NB4 (cell line): ENCODE results near the gene DDX47.

ENCODE experiments used
- DNase-seq: peaks from one replicate; pipeline ENCODE4 v3.0.0; 2010; ENCODE audit warnings: low read depth
- H3K4me3 ChIP-seq: one replicate; pipeline ENCODE4 v1.5.1; 2011; ENCODE audit warnings: mild to moderate bottlenecking, low read depth, low read length, moderate library complexity
- MAX ChIP-seq: IDR thresholded peaks from 2 replicates; pipeline ENCODE4 v1.6.1; 2011; ENCODE audit warnings: low read depth, low read length
- MYC ChIP-seq: IDR thresholded peaks from 2 replicates; pipeline ENCODE4 v1.6.1; 2011; ENCODE audit warnings: low read depth, low read length
- POLR2A ChIP-seq: IDR thresholded peaks from 2 replicates; pipeline ENCODE4 v1.6.1; 2011; ENCODE audit warnings: mild to moderate bottlenecking; ENCODE audit not compliant: insufficient read length; ENCODE audit errors: extremely low read depth
- TF ChIP-seq, protein P1 (sequence below): IDR thresholded peaks from one replicate; pipeline ENCODE4 v1.5.1; 2012; ENCODE audit warnings: low read depth, low read length

DDX47 gene

GRCh38 chr12:12777092-12777491 lies 36.1 kb upstream of the DDX47 start:
- TF ChIP-seq, protein P1, sequence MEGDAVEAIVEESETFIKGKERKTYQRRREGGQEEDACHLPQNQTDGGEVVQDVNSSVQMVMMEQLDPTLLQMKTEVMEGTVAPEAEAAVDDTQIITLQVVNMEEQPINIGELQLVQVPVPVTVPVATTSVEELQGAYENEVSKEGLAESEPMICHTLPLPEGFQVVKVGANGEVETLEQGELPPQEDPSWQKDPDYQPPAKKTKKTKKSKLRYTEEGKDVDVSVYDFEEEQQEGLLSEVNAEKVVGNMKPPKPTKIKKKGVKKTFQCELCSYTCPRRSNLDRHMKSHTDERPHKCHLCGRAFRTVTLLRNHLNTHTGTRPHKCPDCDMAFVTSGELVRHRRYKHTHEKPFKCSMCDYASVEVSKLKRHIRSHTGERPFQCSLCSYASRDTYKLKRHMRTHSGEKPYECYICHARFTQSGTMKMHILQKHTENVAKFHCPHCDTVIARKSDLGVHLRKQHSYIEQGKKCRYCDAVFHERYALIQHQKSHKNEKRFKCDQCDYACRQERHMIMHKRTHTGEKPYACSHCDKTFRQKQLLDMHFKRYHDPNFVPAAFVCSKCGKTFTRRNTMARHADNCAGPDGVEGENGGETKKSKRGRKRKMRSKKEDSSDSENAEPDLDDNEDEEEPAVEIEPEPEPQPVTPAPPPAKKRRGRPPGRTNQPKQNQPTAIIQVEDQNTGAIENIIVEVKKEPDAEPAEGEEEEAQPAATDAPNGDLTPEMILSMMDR, result no peak
- no peak for TF ChIP-seq MYC
- no peak for TF ChIP-seq MAX
- no peak for TF ChIP-seq POLR2A
- DNase-seq, result no peak
- no peak overlapping the region for H3K4me3 ChIP-seq

GRCh38 chr12:12779007-12779406 lies 34.1 kb upstream of the DDX47 start:
- DNase-seq, result no peak
- no peak overlapping the region for H3K4me3 ChIP-seq
- TF ChIP-seq MAX (no peak), MYC (no peak), POLR2A (no peak)
- TF ChIP-seq, protein P1, result no peak

DNA sequence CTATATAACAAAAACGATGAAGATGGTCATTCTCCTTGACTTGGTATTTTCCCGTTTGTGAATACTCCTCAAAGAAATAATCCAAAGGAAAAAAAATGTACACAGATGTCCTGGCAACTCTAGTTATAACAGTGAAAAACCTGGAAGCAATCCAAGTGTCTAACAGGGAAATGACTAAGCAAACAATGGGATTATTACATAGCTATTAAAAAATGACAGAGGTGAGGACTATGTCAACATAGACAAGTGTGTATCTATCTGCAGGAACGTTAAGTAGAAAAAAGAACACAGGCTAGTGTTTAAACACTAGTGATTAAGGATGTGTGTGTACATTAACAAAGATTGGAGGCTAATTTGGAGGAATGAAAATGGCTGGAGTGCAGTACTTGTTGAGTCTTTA lies 33.6 kb upstream of the DDX47 start:
- no peak overlapping the region for H3K4me3 ChIP-seq
- DNase-seq, result no peak
- no peak for TF ChIP-seq MAX
- TF ChIP-seq, protein P1, result no peak
- TF ChIP-seq POLR2A, result no peak
- no peak for TF ChIP-seq MYC

- DNase-seq, result no peak
- no peak overlapping the region for H3K4me3 ChIP-seq
- TF ChIP-seq, protein P1, result no peak
- no peak for TF ChIP-seq POLR2A
Observed at GRCh38 chr12:12784116-12784515, 29.0 kb upstream of the DDX47 start.

- TF ChIP-seq MAX (no peak), MYC (no peak), POLR2A (no peak)
- TF ChIP-seq, protein P1, result no peak
- peak within 1 kb of the TSS; percentile 72 for H3K4me3 ChIP-seq
- no peak for DNase-seq
Observed at GRCh38 chr12:12784911-12785814, 28.0 kb upstream of the DDX47 start, which contains the start of gene APOLD1. Gene APOLD1, plus strand, starts transcription at chr12:12785659. Its CDS starts 33 bp downstream, at chr12:12785692.
